Endothelial cell of umbilical vein (primary cell): Measurements from ENCODE around the gene KCNG2.

Experiments used
- CTCF ChIP-seq, 2 donors: IDR thresholded peaks; 1 replicate in 1 of 2; 2 replicates in 1 of 2; pipeline ENCODE4 v1.5.1; 2011; ENCODE audit warnings: low read length in 2 of 2, mild to moderate bottlenecking in 2 of 2, moderate library complexity in 2 of 2, control low read depth in 1 of 2, inconsistent platforms in 1 of 2, low read depth in 1 of 2; ENCODE audit not compliant: insufficient read depth in 1 of 2; ENCODE audit errors: extremely low read depth in 1 of 2
- FOS ChIP-seq: IDR thresholded peaks from 2 replicates; pipeline ENCODE4 v1.6.1; 2011; ENCODE audit warnings: mild to moderate bottlenecking, low read length, moderate library complexity, borderline replicate concordance; ENCODE audit not compliant: insufficient read depth
- POLR2A ChIP-seq: IDR thresholded peaks from 2 replicates; pipeline ENCODE4 v1.6.1; 2012; ENCODE audit warnings: low read depth, mild to moderate bottlenecking, control low read depth, low read length

GRCh38 chr18:79928563-79928960 is 130.8 kb downstream of the KCNG2 start:
- TF ChIP-seq CTCF (IDR thresholded peaks at IDR 0.05; ENCODE audit: extremely low read depth in 1 of 2, insufficient read depth in 1 of 2, low read depth in 1 of 2, low read length in 2 of 2) = no peak
- no peak for TF ChIP-seq POLR2A
- TF ChIP-seq FOS = no peak
